Tibial nerve (tissue), 3 donors: Measurements from ENCODE around the gene UNC119.

ENCODE experiments used
- CTCF ChIP-seq, 5 experiments: fragments of 200-600 bp in 3 of 5; fragments of 450-650 bp in 2 of 5; sonication (generic) in 3 of 5; IDR thresholded peaks; one replicate each; pipeline ENCODE4 v1.5.1; 2016 to 2019; ENCODE audit warnings: antibody characterized with exemption in 5 of 5, mild to moderate bottlenecking in 3 of 5, moderate library complexity in 2 of 5
- POLR2A ChIP-seq, 2 donors: fragments of 450-650 bp; IDR thresholded peaks; one replicate each; pipeline ENCODE4 v1.6.1; 2017; ENCODE audit warnings: antibody characterized with exemption in 2 of 2, mild to moderate bottlenecking in 2 of 2, moderate library complexity in 2 of 2

DNA sequence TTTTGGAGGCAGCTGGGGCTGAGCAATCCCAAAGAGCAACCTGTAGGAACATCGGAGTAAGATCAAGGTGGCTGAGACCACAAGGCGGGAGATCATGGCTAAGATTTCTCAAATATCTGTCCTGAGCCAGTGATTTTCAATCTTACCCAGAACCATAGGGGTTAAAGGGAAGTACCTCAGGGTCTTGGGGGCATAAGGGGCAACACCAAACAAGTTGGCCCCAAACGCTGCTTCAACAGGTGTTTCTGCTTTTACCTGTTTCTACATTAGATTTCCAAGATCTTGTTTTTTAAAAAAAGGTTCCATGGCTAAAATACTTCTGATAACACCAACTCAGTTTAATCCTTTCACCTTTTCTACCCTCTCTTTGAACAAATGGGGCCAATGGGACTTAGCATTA is 2.6 kb upstream of the UNC119 start:
- TF ChIP-seq CTCF (IDR thresholded peaks at IDR 0.05) (no peak), POLR2A (IDR thresholded peaks at IDR 0.05) (no peak)
